Erythroblast (primary cell): Measurements from ENCODE around the gene NUP54.

ENCODE experiments used
- GATA1 ChIP-seq: IDR thresholded peaks from 2 replicates; pipeline ENCODE4 v1.6.1; 2011; ENCODE audit warnings: low read depth, mild to moderate bottlenecking, control low read depth, low read length, moderate library complexity
- POLR2A ChIP-seq: IDR thresholded peaks from 2 replicates; pipeline ENCODE4 v1.6.1; 2011; ENCODE audit warnings: mild to moderate bottlenecking, low read length

DNA sequence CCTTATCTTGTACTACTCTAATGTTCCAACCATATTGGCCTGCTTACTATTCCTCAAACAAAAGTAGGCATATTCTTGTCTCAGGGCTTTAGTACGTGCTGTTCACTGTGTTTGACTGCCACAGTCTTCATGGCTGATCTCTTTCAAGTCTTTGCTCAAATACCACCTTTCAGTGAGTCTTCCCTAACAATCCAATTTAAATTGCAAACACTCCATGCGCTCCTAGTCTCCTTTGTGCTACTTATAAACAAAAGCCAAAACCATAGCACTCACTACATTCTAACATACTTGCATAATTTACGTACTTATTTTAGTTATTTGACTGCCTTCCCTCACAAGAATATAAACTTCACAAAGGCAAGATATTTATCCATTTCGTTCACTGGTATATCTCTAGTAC, 75.4 kb downstream of the NUP54 start:
- TF ChIP-seq POLR2A = no peak
- TF ChIP-seq GATA1 = no peak
